Measurements from ENCODE around the gene BTBD19.
"Not testable (repeated sequence)": the region's sequence is repeated elsewhere in the genome, so short reads cannot be mapped to it uniquely, and the experiment has no call there.

The BTBD19 gene

GRCh38 chr1:44810101-44810761 lies 1.9 kb downstream of the BTBD19 start:
- DNase-seq, result peak; percentile 53 to 56

GRCh38 chr1:44810762-44811105 lies 2.4 kb downstream of the BTBD19 start:
- not testable (repeated sequence) for DNase-seq

- no peak for DNase-seq
Observed at GRCh38 chr1:44811234-44811633, 2.9 kb downstream of the BTBD19 start.

GRCh38 chr1:44812822-44813543 lies 4.7 kb downstream of the BTBD19 start:
- DNase-seq, result no peak

GRCh38 chr1:44815926-44816325 lies 7.6 kb downstream of the BTBD19 start:
- not testable (repeated sequence) for DNase-seq

GRCh38 chr1:44817307-44817706 lies 9.0 kb downstream of the BTBD19 start:
- no peak for DNase-seq

- DNase-seq, result no peak
Observed at GRCh38 chr1:44817771-44818495, 9.6 kb downstream of the BTBD19 start.

GRCh38 chr1:44819196-44819607 lies 10.9 kb downstream of the BTBD19 start:
- DNase-seq, result no peak

- DNase-seq, result peak; percentile 71 to 74
Observed at GRCh38 chr1:44819608-44820327, 11.4 kb downstream of the BTBD19 start.

GRCh38 chr1:44820328-44821239 lies 12.3 kb downstream of the BTBD19 start:
- no peak for DNase-seq

GRCh38 chr1:44821240-44821715 lies 13.0 kb downstream of the BTBD19 start:
- no peak for DNase-seq

- no peak for DNase-seq
Observed at GRCh38 chr1:44822131-44822701, 13.9 kb downstream of the BTBD19 start.

GRCh38 chr1:44822981-44823451 lies 14.7 kb downstream of the BTBD19 start:
- DNase-seq, result no peak

- DNase-seq, result not testable (repeated sequence)
Observed at GRCh38 chr1:44824392-44824791, 16.1 kb downstream of the BTBD19 start.

- no peak for DNase-seq
Observed at GRCh38 chr1:44826375-44827196, 18.3 kb downstream of the BTBD19 start.

GRCh38 chr1:44827197-44828002 lies 19.1 kb downstream of the BTBD19 start:
- DNase-seq, result no peak

- no peak for DNase-seq
Observed at GRCh38 chr1:44828003-44828651, 19.8 kb downstream of the BTBD19 start.

- no peak for DNase-seq
Observed at GRCh38 chr1:44828841-44829440, 20.6 kb downstream of the BTBD19 start.
